ELF-1 (cell line): ENCODE results near the gene PHLPP1.
"Not testable (repeated sequence)": the region's sequence is repeated elsewhere in the genome, so short reads cannot be mapped to it uniquely, and the experiment has no call there.

Source experiments
- DNase-seq: peaks from one replicate; pipeline ENCODE4 v3.0.0-alpha.2; 2016; ENCODE audit warnings: low read depth, low spot score

The PHLPP1 gene

GRCh38 chr18:62883937-62884735 lies 168.8 kb downstream of the PHLPP1 start:
- DNase-seq, result no peak

- DNase-seq, result no peak
Measured at GRCh38 chr18:62885804-62886203, 170.5 kb downstream of the PHLPP1 start.

GRCh38 chr18:62894681-62895390 lies 179.5 kb downstream of the PHLPP1 start:
- DNase-seq, result no peak

- DNase-seq, result no peak
Measured at GRCh38 chr18:62897153-62897552, 181.8 kb downstream of the PHLPP1 start.

- no peak for DNase-seq
Measured at GRCh38 chr18:62898359-62898758, 183.0 kb downstream of the PHLPP1 start.

- DNase-seq, result no peak
Measured at GRCh38 chr18:62899534-62899933, 184.2 kb downstream of the PHLPP1 start.

- DNase-seq, result no peak
Measured at GRCh38 chr18:62900132-62900883, 185.0 kb downstream of the PHLPP1 start.

GRCh38 chr18:62902776-62903175 lies 187.4 kb downstream of the PHLPP1 start:
- no peak for DNase-seq

- no peak for DNase-seq
Measured at GRCh38 chr18:62904396-62905285, 189.3 kb downstream of the PHLPP1 start.

- DNase-seq, result no peak
Measured at GRCh38 chr18:62912885-62913284, 197.5 kb downstream of the PHLPP1 start.

GRCh38 chr18:62913824-62914223 lies 198.5 kb downstream of the PHLPP1 start:
- DNase-seq, result not testable (repeated sequence)

- DNase-seq, result no peak
Measured at GRCh38 chr18:62914871-62915392, 199.6 kb downstream of the PHLPP1 start.

GRCh38 chr18:62918361-62918760 lies 203.0 kb downstream of the PHLPP1 start:
- no peak for DNase-seq

GRCh38 chr18:62919109-62919838 lies 203.9 kb downstream of the PHLPP1 start:
- DNase-seq, result no peak

GRCh38 chr18:62925031-62925688 lies 209.8 kb downstream of the PHLPP1 start:
- DNase-seq, result no peak

- DNase-seq, result no peak
Measured at GRCh38 chr18:62928326-62928725, 213.0 kb downstream of the PHLPP1 start.

GRCh38 chr18:62933261-62933887 lies 218.0 kb downstream of the PHLPP1 start:
- DNase-seq, result no peak

- no peak for DNase-seq
Measured at GRCh38 chr18:62935994-62936393, 220.7 kb downstream of the PHLPP1 start.

GRCh38 chr18:62937065-62937464 lies 221.7 kb downstream of the PHLPP1 start:
- no peak for DNase-seq
